DLD1 (cell line): ENCODE results near the gene HTR7.
"Not testable (repeated sequence)": the region's sequence is repeated elsewhere in the genome, so short reads cannot be mapped to it uniquely, and the experiment has no call there.

Experiments
- in situ Hi-C: cut with HindIII; loops from 2 replicates; pipeline ENCODE4 v1.10.0; 2017; ENCODE audit warnings: low sequenced_read_pairs

Gene HTR7

GRCh38 chr10:90860790-90861189 lies 3.0 kb upstream of the HTR7 start:
- in situ Hi-C loops: no loop called here

- in situ Hi-C loops: no loop called here
Measured at GRCh38 chr10:90859321-90859751, 1.5 kb upstream of the HTR7 start.

DNA sequence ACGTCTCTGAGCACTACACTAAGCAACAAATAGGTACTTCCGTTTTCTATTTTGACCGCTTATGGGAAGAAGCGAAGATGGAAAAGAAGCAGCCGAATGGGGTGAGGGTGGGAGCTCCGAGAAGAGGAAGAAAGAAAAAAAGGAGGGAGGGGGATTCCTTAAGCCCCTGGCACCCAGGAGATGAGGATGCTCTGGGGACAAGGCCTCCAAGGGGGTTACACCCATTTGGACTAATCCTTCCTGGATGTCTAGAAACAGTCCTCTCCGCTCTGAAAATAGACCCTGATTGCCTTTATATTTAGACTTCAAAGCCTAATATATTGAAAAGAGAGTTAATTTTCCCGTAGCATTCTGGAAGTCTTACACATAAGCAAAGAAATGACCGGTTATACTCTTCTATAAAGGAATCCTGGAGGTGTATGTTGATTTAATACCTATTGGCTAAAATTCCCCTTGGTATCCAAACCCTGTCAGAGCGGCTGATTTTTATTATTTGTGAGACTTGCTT lies 676 bp upstream of the HTR7 start:
- in situ Hi-C loops: no loop called here

DNA sequence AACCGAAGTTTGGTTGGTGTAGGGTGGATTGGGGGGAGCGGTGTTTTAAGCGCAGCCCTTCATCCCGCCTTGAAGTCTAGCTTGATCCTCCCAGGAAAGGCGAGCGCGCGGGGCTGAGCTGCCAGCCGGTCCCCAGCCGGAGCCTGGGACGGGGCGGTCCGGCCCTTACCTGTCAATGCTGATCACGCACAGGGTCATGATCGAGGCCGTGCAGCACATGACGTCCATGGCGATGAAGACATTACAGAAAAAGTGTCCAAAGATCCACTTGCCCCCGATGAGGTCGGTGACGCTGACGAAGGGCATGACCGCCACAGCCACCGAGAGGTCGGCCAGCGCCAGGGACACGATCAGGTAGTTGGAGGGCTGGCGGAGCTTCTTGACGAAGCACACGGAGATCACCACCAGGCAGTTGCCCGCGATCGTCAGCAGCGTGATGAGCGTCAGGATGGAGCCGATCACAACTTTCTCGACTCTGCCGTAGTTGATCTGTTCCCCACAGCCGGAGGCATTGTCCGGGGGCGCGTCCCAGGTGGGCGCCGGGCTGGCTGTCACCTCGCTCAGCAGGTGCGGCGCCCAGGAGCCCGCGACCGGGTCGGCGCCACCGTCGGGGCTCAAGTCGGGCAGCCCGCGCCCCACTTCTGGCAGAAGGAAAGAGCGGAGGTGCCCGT lies 740 bp downstream of the HTR7 start:
- in situ Hi-C loops: no loop called here

GRCh38 chr10:90856261-90856660 lies 1.6 kb downstream of the HTR7 start:
- in situ Hi-C loops: no loop called here

- in situ Hi-C loops: no loop called here
Measured at GRCh38 chr10:90855126-90855525, 2.7 kb downstream of the HTR7 start.

DNA sequence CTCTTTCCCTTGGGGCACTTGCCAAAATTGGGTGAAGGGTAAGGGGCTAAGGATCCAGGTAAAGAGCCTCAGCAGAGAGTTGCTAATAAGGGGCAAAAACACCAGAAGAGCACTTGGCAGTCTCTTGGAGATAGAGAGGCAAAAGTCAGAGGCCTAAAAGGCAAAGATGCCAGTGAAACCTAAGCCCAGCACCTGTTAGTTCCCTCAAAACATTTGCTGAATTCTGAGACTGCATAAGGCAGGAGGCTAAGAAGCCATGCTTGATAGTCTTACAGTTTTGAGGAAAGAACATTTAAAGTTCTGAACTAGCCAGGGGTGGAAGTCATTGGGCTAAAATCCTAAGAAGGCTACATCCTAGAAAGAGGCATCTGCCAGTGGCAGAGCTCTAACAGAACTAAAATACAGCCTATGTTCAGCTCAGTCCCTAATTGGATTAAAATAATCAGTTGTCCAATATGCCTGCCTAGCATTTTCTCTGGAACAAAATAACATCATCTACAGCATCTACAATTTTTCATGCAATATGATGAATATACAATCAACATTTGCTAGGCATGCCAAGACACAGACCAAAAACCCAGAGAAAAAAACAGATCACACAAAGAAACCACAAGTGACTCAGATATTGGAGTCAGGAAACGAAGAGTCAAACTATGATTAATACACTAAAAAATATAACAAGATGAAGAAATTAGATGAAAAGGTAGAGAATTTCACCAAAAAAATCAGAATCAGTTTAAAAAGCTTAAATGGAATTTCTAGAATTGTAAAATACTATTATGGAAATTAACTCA lies 7.7 kb downstream of the HTR7 start:
- in situ Hi-C loops: no loop called here

DNA sequence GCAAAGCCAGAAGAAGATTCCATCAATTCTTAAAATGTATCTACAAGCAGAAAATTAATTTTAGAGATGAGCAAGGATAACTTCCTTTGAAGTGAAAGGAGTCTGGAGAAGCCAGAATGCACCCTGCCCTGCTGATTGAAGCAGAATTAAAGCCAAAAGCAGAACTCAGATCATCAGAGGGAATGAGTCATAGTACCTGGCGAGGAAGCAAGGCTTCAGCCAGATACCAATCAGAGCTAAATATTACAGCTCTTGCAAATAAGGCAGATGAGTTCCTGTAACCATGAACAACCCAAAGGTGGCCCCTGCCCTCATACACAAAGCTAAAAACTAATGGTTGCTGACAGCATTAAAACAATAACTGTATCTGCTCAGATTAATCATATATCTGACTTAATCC lies 10.4 kb downstream of the HTR7 start:
- in situ Hi-C loops: no loop called here

DNA sequence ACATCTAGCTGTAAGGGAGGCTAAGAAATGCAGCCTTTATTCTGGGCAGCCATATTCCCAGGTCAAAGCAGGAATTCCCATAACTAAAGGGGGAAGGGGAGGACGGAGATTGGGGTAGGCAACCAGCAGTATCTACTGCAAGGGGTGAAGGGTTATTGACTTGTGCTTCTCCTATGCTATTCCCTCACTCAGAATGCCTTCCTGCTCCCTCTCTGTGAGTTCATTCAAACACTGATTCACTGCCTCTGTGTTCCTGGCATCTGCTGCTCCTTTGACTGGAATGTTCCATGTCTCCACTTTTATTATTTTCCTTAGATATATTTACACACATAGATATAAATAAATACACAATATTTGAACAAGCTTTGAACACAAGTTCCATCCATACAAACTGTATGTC lies 11.1 kb downstream of the HTR7 start:
- in situ Hi-C loops: no loop called here

GRCh38 chr10:90845726-90846125 lies 12.1 kb downstream of the HTR7 start:
- in situ Hi-C loops: no loop called here

DNA sequence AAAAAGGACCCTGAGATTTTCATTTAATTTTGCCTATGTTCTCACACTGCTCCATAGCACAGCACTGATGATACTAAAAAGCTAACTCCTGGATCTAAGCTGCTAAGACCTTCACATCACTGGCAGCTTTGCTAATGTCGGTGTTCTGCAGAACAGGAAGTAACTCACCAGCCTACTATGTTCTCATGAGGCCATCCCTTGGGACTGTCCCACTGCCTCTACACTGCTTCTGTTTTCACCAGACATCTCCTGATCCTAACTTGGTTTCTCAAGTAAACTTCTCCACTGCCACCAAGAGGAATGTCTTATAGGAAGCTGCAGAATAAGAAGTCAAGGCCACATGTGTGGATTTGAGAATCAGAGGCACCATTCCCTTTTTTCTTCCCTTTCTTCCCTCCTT lies 15.1 kb downstream of the HTR7 start:
- in situ Hi-C loops: no loop called here

GRCh38 chr10:90837486-90837885 lies 20.4 kb downstream of the HTR7 start:
- in situ Hi-C loops: no loop called here

DNA sequence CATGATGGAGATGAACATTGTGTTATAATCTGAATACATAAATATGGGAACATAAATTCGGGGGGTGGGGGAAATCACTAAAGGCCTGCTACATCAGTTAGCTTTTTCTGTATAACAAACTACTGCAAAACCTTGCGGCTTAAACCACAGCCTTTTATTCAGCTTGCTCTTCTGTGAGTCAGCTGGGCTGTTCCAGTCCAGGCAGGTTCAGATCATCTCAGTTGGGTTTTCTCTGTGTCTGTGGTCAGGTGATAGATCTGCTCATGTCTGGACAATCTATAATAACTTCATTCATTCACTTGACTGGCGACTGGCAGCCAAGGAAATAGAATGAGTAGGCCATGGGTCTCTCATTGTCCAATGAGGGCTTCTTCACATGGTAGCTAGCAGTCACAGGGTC lies 23.5 kb downstream of the HTR7 start:
- in situ Hi-C loops: no loop called here

- in situ Hi-C loops: no loop called here
Measured at GRCh38 chr10:90832111-90832510, 25.7 kb downstream of the HTR7 start.

DNA sequence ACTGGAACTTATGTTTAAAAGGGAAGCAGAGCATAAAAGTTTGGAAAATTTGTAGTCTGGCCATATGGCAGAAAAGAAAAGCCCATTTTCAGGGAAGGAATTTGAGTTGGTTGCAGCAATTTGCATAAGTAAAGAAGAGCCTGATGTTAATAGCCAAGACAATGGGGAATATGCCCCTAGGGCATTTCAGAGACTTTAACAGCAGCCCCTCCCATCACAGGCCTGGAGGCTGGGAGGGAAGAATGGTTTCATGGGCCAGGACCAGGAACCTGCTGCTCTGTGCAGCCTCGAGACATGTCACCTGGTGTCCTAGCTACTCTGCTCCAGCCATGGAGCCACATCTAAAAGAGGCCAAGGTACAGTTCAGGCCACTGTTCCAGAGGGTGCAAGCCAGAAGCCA lies 35.3 kb downstream of the HTR7 start:
- in situ Hi-C loops: no loop called here

DNA sequence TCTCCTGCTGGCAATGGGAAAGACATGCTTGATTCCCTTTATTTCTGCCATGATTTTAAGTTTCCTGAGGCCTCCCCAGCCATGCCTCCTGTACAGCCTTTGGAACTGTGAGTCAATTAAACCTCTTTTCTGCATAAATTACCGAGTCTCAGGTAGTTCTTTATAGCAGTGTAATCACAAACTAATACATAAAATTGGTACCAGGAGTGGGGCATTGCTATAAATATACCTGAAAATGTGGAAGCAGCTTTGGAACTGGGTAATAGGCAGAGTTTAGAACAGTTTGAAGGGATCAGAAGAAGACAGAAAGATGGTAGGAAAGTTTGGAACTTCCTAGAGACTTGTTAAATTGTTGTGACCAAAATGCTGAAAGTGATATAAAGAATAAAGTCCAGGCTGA lies 36.0 kb downstream of the HTR7 start:
- in situ Hi-C loops: not testable (repeated sequence)

- in situ Hi-C loops: no loop called here
Measured at GRCh38 chr10:90819911-90820310, 37.9 kb downstream of the HTR7 start.

DNA sequence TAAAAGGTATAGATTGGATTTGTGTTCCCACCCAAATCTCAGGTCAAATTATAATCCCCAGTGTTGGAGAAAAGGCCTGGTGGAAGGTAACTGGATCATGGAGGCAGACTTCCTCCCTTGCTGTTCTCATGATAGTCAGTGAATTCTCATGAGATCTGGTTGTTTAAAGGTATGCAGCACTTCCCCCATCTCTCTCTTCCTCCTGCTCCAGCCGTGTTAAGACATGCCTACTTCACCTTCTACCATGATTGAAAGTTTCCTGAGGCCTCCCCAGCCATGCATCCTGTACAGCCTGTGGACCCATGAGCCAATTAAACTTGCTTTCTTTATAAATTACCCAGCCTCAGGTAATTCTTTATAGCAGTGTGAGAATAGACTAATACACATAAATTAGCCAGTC lies 39.1 kb downstream of the HTR7 start:
- in situ Hi-C loops: no loop called here

GRCh38 chr10:90817128-90817889 lies 40.5 kb downstream of the HTR7 start:
- in situ Hi-C loops: no loop called here

GRCh38 chr10:90816466-90816865 lies 41.4 kb downstream of the HTR7 start:
- in situ Hi-C loops: no loop called here

- in situ Hi-C loops: no loop called here
Measured at GRCh38 chr10:90813594-90814365, 44.1 kb downstream of the HTR7 start.
